HG02938 (cell line): Measurements from ENCODE around the gene LAT.
"Not testable (repeated sequence)": the region's sequence is repeated elsewhere in the genome, so short reads cannot be mapped to it uniquely, and the experiment has no call there.

Source experiments
- ATAC-seq: cut with Tn5 transposase; IDR thresholded peaks from one replicate; pipeline ENCODE4 v1.9.1; 2021; ENCODE audit warnings: mild to moderate bottlenecking, moderate library complexity; ENCODE audit not compliant: unreplicated experiment

The LAT gene, protein sequence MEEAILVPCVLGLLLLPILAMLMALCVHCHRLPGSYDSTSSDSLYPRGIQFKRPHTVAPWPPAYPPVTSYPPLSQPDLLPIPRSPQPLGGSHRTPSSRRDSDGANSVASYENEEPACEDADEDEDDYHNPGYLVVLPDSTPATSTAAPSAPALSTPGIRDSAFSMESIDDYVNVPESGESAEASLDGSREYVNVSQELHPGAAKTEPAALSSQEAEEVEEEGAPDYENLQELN

DNA sequence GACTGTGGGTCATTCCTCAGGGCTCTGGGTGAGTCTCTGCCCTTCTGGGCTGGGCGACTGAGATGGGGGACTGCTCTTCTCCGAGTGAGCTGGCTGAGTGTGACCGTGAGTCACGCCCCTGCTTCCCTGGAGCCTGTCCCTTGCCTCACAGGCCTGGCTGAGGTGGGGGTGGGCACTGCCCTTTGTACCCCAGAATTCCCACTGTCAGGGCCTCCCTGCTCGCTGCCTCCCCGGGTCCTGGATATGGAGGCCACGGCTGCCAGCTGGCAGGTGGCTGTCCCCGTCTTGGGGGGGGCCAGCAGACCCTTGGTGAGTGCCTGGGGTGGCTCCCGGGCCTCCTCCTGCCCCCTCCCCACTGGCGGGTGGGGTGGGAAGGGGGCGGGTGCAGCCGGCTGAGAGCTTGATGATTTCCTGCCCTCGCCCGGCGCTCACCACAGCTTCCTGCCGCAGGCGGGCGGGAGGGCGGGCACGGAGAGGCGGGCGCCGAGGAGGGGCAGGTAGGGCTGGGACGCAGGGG, at the start of gene LAT:
LAT (plus strand) TSS at position 434 of the 517 bp plus-strand sequence. CDS start 366 bp downstream, outside the sequence.
- no peak for ATAC-seq

DNA sequence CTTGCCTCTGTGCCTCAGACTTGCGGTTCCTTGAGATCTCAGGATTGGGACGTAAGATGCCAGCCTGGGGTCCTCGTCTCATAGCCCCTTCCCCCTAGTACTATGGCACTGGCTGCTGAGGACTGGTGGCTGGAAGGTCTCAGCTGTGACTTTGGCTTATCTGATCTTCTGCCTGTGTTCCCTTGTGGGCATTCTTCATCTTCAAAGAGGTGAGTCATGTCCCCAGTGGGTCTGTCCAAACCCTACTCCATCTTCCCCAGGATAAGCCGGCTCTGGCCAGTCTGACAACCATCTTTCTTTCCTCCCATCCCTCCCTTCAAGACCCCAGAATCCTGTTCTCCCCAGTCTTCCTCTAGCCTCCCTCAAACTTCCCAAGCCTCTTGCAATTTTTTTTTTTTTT, 49.5 kb upstream of the LAT start:
- no peak for ATAC-seq

DNA sequence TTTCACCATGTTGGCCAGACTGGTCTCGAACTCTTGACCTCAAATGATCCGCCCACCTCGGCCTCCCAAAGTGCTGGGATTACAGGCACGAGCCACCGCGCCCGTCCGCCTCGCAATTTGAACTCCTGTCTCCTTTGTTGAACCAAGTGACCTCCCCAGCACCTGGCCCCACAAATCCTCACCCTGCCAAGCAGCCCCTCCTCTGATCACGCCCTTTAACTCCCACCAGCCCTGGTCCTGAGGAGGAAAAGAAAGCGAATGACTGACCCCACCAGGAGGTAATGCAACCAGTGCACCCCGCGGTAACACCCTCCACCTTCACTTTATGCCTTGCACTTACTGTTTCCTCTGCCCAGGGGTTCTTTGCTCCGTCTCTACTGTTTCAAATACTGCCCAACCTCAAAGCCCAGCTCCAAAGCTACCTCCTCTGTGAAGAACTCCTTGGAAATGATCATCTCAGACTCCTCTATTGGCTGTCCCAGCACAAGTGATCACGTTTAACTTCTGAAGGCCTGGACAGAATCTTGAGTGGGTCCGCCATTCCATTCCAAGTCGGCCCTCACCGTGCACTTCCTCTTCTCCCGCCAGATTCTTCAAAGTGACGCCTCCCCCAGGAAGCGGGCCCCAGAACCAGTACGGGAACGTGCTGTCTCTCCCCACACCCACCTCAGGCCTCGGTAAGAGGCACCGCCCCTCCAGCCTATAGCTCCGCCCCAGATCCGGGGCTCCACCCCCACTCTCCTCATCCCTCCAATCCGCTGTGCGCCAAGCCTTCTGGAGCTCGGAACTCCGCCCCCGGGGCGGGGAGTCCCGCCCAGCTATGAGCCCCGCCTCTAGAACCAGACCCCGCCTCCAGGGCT, 48.7 kb upstream of the LAT start:
- ATAC-seq: peak; percentile 74

DNA sequence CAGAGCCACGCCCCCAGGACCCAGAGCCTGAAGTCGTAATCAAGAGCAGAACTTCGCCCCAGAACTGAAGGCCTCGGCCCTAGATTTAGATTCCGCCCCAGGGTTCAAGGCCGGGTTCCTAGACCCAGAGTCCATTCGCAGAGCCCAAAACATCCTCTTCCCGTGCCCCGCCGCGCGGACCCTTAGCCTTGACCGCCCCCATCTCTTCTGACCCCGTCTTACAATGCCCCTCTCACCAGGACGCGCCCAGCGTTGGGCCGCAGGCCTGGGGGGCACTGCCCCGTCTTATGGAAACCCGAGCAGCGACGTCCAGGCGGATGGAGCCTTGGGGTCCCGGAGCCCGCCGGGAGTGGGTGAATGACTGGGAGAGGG, 48.1 kb upstream of the LAT start:
- no peak for ATAC-seq

DNA sequence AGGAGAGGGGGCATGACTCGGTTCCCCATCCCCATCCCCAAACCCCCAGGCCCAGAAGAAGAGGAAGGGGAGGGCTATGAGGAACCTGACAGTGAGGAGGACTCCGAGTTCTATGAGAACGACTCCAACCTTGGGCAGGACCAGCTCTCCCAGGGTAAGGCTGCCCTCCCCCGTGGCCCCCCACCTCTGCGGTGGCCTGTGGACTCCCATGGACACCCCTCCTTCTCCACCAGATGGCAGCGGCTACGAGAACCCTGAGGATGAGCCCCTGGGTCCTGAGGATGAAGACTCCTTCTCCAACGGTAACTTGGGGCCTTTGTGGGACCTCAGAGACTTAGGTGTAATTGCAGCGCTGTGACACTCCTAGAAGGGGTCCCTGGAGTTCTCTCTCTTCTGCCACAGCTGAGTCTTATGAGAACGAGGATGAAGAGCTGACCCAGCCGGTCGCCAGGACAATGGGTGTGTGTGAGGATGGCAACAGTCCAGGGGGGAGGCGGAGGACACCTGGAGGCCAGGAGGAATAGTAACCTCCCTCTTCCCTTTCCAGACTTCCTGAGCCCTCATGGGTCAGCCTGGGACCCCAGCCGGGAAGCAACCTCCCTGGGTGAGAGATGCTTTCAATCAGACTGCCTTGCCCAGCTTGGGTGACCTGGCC, 47.5 kb upstream of the LAT start:
- ATAC-seq: no peak

DNA sequence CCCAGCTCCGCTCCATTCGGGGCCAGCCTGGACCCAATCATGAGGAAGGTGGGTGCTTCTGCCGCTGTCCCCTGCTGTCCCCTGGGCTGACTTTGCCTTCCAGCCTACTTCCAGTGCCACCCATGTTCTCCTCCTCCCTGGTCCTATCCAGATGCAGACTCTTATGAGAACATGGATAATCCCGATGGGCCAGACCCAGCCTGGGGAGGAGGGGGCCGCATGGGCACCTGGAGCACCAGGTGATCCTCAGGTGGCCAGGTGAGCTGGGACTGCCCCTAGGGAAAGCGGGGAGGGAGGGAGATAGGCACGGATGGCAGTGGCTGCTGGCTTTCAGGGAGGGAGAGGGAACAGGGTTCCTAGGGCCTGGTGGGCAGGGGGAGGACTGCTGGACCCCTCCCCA, 46.1 kb upstream of the LAT start:
- ATAC-seq: no peak

DNA sequence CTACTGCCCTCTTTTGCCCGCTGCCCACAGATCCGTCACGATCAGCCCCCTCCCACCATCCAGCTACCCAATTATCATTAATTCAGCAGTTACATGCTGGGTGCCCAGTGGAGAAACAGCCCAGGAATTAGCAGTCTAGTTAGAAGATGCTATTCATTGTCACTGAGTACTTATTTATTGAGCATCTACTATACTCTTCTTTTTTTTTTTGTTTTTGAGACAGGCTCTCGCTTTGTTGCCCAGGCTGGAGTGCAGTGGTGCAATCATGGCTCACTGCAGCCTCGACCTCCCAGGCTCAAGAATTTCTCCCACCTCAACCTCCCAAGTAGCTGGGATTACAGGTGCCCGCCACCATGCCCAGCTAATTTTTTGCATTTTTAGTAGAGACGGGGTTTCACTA, 45.0 kb upstream of the LAT start:
- not testable (repeated sequence) for ATAC-seq

DNA sequence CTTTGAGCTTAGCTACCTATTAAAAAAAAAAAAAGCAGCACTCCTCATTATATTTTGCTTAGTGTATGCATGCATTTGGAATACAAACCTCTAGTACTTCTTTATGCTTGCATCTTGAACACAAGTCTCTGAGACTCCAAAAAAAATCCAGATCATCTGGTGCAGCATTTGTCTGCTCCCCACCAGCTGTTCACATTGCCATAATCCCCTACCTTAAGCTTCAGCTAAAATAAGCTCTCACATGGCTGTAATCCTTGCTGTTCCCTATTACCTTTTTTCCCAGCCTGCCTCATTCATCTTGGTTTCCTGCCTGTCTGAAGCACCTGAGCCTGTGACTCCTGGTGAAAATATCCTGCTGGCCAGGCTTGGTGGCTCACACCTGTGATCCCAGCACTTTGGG, 41.6 kb upstream of the LAT start:
- no peak for ATAC-seq

DNA sequence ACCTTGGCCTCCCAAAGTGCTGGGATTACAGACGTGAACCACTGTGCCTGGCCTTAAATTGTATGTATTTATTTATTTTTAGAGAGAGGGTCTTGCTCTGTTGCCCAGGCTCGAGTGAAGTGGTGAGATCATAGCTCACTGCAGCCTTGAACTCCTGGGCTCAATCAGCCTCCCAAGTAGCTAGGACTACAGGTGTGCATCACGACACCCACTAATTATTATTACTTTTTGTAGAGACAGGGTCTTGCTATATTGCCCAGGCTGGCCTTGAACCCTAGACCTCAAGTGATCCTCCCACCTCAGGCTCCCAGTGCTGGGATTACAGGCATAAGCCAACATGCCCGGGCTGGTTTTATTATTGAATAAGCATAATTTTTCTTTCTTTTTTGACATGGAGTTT, 38.2 kb upstream of the LAT start:
- ATAC-seq: no peak

DNA sequence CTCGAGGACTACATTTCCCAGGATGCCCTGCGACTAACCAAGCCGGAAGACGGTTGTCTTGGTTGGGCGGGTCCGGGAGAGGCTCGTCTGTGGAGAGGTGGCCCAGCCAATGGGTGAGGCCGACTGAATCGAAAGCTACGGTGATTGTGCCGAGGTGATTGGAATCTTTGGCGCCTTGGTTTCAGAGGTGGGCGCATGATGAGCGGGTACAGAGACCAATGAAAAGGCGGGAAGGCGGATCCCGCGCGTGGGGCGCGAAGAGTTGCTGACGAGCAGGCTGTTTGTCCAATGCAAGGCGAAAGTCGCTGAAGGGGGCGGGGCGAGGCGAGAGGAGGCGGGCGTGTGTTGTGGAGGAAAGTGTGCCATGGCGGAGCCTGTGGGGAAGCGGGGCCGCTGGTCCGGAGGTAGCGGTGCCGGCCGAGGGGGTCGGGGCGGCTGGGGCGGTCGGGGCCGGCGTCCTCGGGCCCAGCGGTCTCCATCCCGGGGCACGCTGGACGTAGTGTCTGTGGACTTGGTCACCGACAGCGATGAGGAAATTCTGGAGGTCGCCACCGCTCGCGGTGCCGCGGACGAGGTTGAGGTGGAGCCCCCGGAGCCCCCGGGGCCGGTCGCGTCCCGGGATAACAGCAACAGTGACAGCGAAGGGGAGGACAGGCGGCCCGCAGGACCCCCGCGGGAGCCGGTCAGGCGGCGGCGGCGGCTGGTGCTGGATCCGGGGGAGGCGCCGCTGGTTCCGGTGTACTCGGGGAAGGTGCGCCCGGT, 34.0 kb upstream of the LAT start, which contains the start of gene NFATC2IP:
NFATC2IP (plus strand) TSS at position 290 of the 762 bp plus-strand sequence; CDS start at position 365, 75 bp downstream.
- ATAC-seq: peak; percentile 91

DNA sequence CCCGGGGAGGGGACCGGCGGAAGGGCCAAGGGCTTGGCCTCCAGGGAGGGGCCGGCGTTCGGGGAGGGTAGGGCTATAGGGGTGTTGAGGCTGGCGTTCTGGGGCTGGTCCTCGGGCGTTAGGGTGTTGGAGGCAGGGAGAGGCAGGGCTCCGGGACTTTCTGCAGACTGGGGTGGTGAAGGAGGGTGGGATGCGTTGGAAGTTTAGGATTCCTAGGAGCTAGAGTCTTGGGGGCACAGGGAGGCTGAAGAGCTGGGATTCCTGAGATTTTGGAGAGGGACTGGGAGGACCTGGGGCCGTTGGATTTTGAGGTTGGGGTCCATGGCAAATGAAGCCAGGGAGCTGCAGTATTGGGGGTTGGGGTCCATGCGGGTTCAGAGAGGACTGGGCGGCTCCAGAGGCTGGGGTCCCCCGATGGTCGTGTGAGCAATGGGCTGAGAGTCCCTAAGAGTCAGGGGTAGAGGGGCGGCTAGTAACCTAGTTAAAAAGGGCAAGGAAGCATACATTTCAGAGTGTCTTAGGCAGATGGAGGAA, 33.4 kb upstream of the LAT start:
- no peak for ATAC-seq

DNA sequence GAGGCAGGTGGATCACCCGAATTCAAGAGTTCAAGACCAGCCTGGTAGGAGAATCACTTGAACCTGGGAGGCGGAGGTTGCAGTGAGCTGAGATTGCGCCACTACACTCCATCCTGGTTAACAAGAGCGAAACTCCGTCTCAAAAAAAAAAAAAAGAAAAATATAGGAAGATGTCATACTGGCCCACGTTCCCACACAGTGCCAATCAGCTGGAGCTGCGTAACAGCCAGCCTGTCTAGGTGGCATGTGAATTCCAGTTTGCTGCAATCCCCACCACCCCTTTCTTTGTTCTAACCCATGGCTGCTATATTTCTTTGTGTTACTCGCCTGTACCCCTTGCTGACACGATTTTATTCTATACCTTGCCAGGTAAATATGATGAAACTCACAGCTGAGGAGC, 26.6 kb upstream of the LAT start:
- no peak for ATAC-seq

DNA sequence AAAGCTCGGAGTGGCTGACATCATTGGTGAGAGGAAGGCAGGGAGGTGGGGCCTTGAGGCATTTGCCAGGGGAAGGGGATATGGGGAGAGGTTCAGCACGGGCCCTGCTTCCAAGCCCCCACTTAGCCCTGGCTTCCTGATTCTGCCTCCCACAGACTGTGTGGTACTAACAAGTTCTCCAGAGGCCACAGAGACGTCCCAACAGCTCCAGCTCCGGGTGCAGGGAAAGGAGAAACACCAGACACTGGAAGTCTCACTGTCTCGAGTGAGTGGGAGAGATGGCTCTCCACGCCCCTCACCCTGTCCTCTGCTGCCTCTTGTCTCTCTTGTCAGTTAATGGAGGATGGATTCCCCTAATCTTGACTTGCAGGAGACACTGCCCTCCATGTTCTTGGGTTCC, 26.0 kb upstream of the LAT start:
- ATAC-seq: no peak

DNA sequence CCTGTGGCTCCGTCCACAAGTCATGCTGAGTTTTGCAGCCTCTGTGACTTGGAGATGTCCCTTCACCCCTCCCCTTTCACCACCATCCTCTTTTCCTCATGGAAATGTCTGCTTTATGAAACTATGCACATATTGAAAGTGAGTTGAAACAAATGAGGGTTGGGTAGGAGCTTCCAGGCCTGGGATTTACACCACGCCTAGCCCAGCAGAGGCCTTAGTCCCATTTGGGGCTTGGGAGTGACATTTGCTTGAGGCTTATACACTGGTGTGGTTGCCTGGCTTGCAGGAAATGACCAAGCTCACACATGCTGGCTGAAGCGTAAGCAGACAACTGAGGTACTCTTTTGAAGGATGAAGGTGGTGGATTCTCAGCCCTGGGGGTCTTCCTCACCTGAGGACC, 20.8 kb upstream of the LAT start:
- ATAC-seq: no peak

DNA sequence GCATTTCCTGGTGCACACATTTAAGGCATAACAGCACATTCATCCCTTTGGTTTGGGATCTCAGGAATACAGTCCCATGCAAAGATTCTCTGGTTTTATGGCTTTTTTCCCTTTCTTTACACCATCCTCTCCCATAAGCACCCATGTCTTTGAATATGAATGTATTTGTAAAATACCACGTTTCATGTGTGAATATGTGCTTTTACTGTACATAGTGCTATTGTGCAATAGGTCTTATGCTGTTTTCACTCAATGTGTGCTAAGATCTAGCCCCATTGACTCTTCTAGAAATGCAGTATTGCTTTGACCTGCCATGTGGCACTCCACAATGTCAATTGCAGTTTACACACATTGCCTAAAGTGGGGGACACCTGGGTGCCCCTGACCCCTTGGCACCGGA, 20.4 kb upstream of the LAT start:
- no peak for ATAC-seq

DNA sequence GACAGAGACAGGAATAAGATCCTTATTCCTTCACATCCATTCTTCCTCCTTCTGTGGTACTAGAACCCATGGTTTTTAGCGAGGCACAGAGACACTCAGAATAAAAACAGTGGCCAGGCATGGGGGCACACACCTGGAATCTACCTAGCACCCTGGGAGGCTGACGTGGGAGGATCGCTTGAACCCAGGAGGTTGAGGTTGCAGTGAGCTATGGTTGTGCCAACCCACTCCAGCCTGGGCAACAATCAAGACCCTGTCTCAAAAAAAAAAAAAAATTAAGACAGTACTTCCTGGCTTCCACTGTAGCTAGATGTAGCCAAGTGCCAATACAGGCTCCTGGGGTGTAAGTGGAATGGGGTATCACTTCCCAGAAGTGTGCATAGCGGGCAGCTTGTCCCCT, 17.7 kb upstream of the LAT start:
- no peak for ATAC-seq

DNA sequence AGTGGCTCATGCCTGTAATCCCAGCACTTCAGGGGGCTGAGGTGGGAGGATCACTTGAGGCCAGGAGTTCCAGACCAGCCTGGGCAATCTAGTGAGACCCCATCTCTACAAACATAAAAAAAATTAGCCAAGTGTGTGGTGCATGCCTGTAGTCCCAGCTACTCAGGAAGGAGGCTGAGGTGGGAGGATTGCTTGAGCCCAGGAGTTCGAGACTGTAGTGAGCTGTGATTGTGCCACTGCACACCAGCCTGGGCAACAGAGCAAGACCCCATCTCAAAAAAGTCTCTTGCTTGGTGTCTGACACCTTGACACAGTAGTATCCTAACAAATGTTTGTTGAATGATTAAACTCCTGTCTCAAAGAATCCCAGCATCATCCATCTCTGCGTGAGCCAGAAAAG, 15.2 kb upstream of the LAT start:
- not testable (repeated sequence) for ATAC-seq

DNA sequence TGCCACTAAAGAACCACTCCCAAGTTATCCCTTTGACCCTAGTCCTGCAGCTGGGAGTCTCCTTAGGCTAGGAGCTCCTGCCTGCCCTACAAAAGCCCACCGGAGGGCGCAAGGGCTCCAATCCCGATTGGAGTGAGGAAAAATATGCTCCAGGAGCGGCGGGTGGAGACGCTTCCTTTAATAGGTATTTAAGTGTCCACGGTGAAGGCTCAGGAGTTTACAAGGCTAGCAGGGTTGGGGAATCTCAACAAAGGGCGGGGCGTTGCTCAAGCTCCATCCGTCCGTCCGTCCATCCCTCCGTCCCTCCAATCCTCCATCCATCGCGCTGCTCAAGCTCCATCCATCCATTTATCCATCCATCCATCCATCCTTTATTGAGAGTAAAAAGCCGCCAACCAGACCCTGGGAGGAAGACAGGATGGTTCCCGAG, 10.8 kb upstream of the LAT start:
- ATAC-seq: no peak

DNA sequence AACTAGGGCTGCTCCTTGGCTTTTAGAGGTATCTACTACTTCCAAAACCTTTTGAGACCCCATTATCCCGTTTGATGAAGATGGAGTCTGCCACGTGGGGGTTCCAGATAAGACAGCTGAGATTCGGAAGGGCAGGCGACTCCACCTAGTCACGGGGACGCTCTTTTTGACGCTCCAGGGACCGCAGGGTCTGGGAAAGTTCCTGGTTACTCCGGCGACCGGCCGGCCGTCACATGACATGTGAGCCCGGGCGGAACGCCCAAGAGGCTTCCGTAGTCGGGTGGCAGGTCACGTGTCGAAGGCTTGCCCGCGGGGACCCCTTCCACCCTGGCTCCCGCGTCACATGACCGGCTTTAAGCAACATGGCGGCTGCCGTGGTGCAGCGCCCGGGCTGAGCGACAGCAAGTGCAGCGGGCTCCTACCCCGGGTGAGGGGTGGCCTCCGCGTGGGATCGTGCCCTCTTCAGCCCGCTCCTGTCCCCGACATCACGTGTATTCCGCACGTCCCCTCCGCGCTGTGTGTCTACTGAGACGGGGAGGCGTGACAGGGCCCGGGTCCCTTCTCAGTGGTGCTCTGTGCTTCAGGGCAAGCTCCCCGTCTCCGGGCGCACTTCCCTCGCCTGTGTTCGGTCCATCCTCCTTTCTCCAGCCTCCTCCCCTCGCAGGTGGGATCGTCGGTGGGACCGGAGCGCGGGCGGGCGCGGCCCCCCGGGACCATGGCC, 10.3 kb upstream of the LAT start, which contains the start of gene SPNS1:
SPNS1 (plus strand) TSS at position 342 of the 721 bp plus-strand sequence; CDS start at position 716, 374 bp downstream.
- peak; percentile 87 for ATAC-seq

DNA sequence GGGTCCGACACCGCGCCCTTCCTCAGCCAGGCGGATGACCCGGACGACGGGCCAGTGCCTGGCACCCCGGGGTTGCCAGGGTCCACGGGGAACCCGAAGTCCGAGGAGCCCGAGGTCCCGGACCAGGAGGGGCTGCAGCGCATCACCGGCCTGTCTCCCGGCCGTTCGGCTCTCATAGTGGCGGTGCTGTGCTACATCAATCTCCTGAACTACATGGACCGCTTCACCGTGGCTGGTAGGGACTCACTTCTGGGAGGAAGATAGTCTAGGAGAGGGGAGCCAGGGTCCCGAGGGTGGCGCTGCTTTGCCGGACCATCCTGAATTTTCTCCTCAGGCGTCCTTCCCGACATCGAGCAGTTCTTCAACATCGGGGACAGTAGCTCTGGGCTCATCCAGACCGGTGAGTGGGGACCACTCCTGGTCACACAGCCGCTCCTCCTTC, 9.7 kb upstream of the LAT start:
- ATAC-seq: peak; percentile 16
